ENCODE results near the gene COL4A1.

Gene COL4A1

GRCh38 chr13:110216006-110216397, 91.0 kb downstream of the COL4A1 start:
- no peak for DNase-seq

- no peak for DNase-seq
Measured at GRCh38 chr13:110215606-110216005, 91.4 kb downstream of the COL4A1 start.

GRCh38 chr13:110214637-110215036, 92.3 kb downstream of the COL4A1 start:
- DNase-seq = no peak

- no peak for DNase-seq
Measured at GRCh38 chr13:110213461-110214074, 93.4 kb downstream of the COL4A1 start.

GRCh38 chr13:110212529-110212928, 94.4 kb downstream of the COL4A1 start:
- no peak for DNase-seq

- DNase-seq = no peak
Measured at GRCh38 chr13:110211735-110212134, 95.2 kb downstream of the COL4A1 start.

GRCh38 chr13:110211046-110211445, 95.9 kb downstream of the COL4A1 start:
- no peak for DNase-seq

- no peak for DNase-seq
Measured at GRCh38 chr13:110210604-110210985, 96.4 kb downstream of the COL4A1 start.

- no peak for DNase-seq
Measured at GRCh38 chr13:110209950-110210603, 96.9 kb downstream of the COL4A1 start.

- DNase-seq = no peak
Measured at GRCh38 chr13:110208116-110208515, 98.8 kb downstream of the COL4A1 start.

GRCh38 chr13:110206996-110207395, 100.0 kb downstream of the COL4A1 start:
- no peak for DNase-seq

- no peak for DNase-seq
Measured at GRCh38 chr13:110206185-110206584, 100.8 kb downstream of the COL4A1 start.

- no peak for DNase-seq
Measured at GRCh38 chr13:110201114-110201513, 105.8 kb downstream of the COL4A1 start.

- DNase-seq = no peak
Measured at GRCh38 chr13:110200276-110200870, 106.6 kb downstream of the COL4A1 start.

- DNase-seq = no peak
Measured at GRCh38 chr13:110199046-110199831, 107.7 kb downstream of the COL4A1 start.

- DNase-seq = no peak
Measured at GRCh38 chr13:110197471-110197870, 109.5 kb downstream of the COL4A1 start.

GRCh38 chr13:110197026-110197425, 109.9 kb downstream of the COL4A1 start:
- DNase-seq = no peak

GRCh38 chr13:110195547-110196485, 111.1 kb downstream of the COL4A1 start:
- DNase-seq = no peak

GRCh38 chr13:110194451-110194850, 112.5 kb downstream of the COL4A1 start:
- no peak for DNase-seq

- DNase-seq = no peak
Measured at GRCh38 chr13:110193491-110193890, 113.5 kb downstream of the COL4A1 start.

GRCh38 chr13:110192472-110192871, 114.5 kb downstream of the COL4A1 start:
- no peak for DNase-seq

GRCh38 chr13:110187641-110188161, 119.3 kb downstream of the COL4A1 start:
- DNase-seq = no peak

All from activated naive CD4-positive, alpha-beta T cell (primary cell).